Nephron progenitor cell (in vitro differentiated cells): ENCODE measurements around the gene KIF26B.

Experiments used
- DNase-seq: peaks from one replicate; pipeline ENCODE4 v3.0.0; 2021
- H3K27ac Mint-ChIP-seq: 2 replicates; pipeline ENCODE4 v1.8.0; 2021; ENCODE audit warnings: mild to moderate bottlenecking, moderate library complexity, mixed read lengths
- H3K27me3 Mint-ChIP-seq: 2 replicates; pipeline ENCODE4 v1.8.0; 2021; ENCODE audit warnings: mild to moderate bottlenecking, low read depth, mixed read lengths; ENCODE audit not compliant: poor library complexity
- H3K36me3 Mint-ChIP-seq: 2 replicates; pipeline ENCODE4 v1.8.0; 2021; ENCODE audit warnings: low read depth, mixed read lengths
- H3K4me1 Mint-ChIP-seq: 2 replicates; pipeline ENCODE4 v1.8.0; 2021; ENCODE audit warnings: mixed read lengths
- H3K4me3 Mint-ChIP-seq: 2 replicates; pipeline ENCODE4 v1.8.0; 2021; ENCODE audit warnings: mild to moderate bottlenecking, moderate library complexity, mixed read lengths
- H3K9me3 Mint-ChIP-seq: 2 replicates; pipeline ENCODE4 v1.8.0; 2021; ENCODE audit warnings: mild to moderate bottlenecking, moderate library complexity, mixed read lengths
- TF ChIP-seq, protein P1 (sequence below): fragments of 200-600 bp; sonication (generic); IDR thresholded peaks from 2 replicates; pipeline ENCODE4 v1.5.0; 2021; ENCODE audit warnings: antibody characterized with exemption

KIF26B gene

GRCh38 chr1:245158913-245159312 lies 4.1 kb downstream of the KIF26B start:
- peak overlapping the region; percentile 93 for H3K4me3 Mint-ChIP-seq
- H3K36me3 Mint-ChIP-seq: peaks cover 36% of the 10 kb centered on the region

DNA sequence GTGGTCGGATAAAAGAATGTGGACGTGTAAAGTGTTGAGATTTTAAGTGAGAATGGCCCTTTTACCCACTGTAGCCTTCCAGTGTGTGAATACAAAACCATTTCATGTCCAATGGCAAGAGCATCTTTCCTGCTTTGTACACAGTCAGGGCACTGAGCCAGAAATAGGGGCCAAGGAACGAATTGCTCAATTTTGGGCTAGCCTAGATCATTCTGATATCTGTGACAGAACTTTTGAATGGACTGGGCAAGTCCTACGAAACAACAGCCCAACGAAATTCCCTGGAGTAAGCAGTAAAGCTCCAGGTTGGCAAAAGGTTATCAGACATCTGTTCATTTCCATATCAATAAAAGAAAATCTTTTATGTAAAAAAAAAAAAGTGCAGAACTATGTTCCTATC lies 5.5 kb downstream of the KIF26B start:
- TF ChIP-seq, protein P1, sequence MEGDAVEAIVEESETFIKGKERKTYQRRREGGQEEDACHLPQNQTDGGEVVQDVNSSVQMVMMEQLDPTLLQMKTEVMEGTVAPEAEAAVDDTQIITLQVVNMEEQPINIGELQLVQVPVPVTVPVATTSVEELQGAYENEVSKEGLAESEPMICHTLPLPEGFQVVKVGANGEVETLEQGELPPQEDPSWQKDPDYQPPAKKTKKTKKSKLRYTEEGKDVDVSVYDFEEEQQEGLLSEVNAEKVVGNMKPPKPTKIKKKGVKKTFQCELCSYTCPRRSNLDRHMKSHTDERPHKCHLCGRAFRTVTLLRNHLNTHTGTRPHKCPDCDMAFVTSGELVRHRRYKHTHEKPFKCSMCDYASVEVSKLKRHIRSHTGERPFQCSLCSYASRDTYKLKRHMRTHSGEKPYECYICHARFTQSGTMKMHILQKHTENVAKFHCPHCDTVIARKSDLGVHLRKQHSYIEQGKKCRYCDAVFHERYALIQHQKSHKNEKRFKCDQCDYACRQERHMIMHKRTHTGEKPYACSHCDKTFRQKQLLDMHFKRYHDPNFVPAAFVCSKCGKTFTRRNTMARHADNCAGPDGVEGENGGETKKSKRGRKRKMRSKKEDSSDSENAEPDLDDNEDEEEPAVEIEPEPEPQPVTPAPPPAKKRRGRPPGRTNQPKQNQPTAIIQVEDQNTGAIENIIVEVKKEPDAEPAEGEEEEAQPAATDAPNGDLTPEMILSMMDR: no peak
- H3K4me1 Mint-ChIP-seq: peaks cover 54% of the 10 kb centered on the region
- H3K4me3 Mint-ChIP-seq: no peak overlapping the region
- peaks cover 50% of the 10 kb centered on the region for H3K36me3 Mint-ChIP-seq
- no peak overlapping the region for H3K27ac Mint-ChIP-seq
- peaks cover 6% of the 10 kb centered on the region for H3K27me3 Mint-ChIP-seq
- no peak for DNase-seq
- H3K9me3 Mint-ChIP-seq: peaks cover 9% of the 10 kb centered on the region

More at GRCh38 chr1:245158913-245159312, 4.1 kb downstream of the KIF26B start:
- peaks cover 3% of the 10 kb centered on the region for H3K9me3 Mint-ChIP-seq
- no peak overlapping the region for H3K27ac Mint-ChIP-seq
- TF ChIP-seq, protein P1: no peak
- no peak for DNase-seq
- peaks cover 47% of the 10 kb centered on the region for H3K4me1 Mint-ChIP-seq
- peaks cover 6% of the 10 kb centered on the region for H3K27me3 Mint-ChIP-seq

GRCh38 chr1:245160741-245161400 lies 6.1 kb downstream of the KIF26B start:
- no peak for DNase-seq
- H3K9me3 Mint-ChIP-seq: peaks cover 12% of the 10 kb centered on the region
- TF ChIP-seq, protein P1: no peak
- H3K4me1 Mint-ChIP-seq: peaks cover 59% of the 10 kb centered on the region
- H3K27ac Mint-ChIP-seq: no peak overlapping the region
- H3K4me3 Mint-ChIP-seq: no peak overlapping the region
- peaks cover 6% of the 10 kb centered on the region for H3K27me3 Mint-ChIP-seq
- H3K36me3 Mint-ChIP-seq: peaks cover 55% of the 10 kb centered on the region

DNA sequence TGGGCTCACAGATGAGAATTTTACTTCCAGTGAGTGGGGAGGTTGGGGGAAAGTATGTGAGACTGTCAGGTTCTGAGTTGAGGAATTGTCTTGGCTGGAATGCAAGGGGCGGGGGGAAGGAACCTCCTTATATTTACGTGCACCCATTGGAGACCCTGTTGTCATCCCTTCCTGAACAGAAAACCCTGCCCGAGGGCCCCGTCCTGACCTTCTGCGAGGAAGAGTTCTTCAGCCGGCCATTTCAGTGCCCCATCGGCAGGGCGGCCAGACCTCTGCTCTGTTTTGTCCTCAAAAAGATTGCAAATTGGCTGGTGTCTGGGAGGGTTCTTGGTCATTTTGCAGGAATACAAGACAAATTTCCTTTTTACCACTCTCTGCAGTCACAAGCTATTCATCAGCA lies 7.1 kb downstream of the KIF26B start:
- Mint-ChIP-seq H3K4me1 (peaks cover 69% of the 10 kb centered on the region), H3K36me3 (peaks cover 60% of the 10 kb centered on the region), H3K4me3 (no peak overlapping the region), H3K9me3 (peaks cover 12% of the 10 kb centered on the region), H3K27me3 (peaks cover 6% of the 10 kb centered on the region), H3K27ac (no peak overlapping the region)
- DNase-seq: no peak
- TF ChIP-seq, protein P1: no peak

- DNase-seq: no peak
- H3K36me3 Mint-ChIP-seq: peaks cover 61% of the 10 kb centered on the region
- peaks cover 17% of the 10 kb centered on the region for H3K9me3 Mint-ChIP-seq
- peaks cover 66% of the 10 kb centered on the region for H3K4me1 Mint-ChIP-seq
- H3K27me3 Mint-ChIP-seq: peaks cover 2% of the 10 kb centered on the region
- no peak overlapping the region for H3K27ac Mint-ChIP-seq
- peak overlapping the region; percentile 66 for H3K4me3 Mint-ChIP-seq
- TF ChIP-seq, protein P1: no peak
Observed at GRCh38 chr1:245166471-245166885, 11.7 kb downstream of the KIF26B start.

- DNase-seq: no peak
- Mint-ChIP-seq H3K27me3 (peaks cover 3% of the 10 kb centered on the region), H3K36me3 (peaks cover 67% of the 10 kb centered on the region), H3K4me1 (peaks cover 62% of the 10 kb centered on the region), H3K9me3 (peaks cover 25% of the 10 kb centered on the region), H3K4me3 (no peak overlapping the region), H3K27ac (no peak overlapping the region)
- TF ChIP-seq, protein P1: no peak
Observed at GRCh38 chr1:245168086-245168485, 13.3 kb downstream of the KIF26B start.
